GM21360 (cell line): ENCODE data around the gene GPBP1.

Experiments
- ATAC-seq: cut with Tn5 transposase; IDR thresholded peaks from one replicate; pipeline ENCODE4 v1.9.1; 2021; ENCODE audit warnings: mild to moderate bottlenecking, moderate library complexity; ENCODE audit not compliant: unreplicated experiment

GPBP1 gene

GRCh38 chr5:57207007-57207653 is 33.3 kb downstream of the GPBP1 start:
- no peak for ATAC-seq

- ATAC-seq: no peak
Measured at GRCh38 chr5:57207681-57208080, 33.8 kb downstream of the GPBP1 start.

GRCh38 chr5:57209316-57210040 is 35.6 kb downstream of the GPBP1 start:
- ATAC-seq: no peak

- ATAC-seq: no peak
Measured at GRCh38 chr5:57210633-57211032, 36.8 kb downstream of the GPBP1 start.

- ATAC-seq: no peak
Measured at GRCh38 chr5:57211039-57211438, 37.2 kb downstream of the GPBP1 start.

GRCh38 chr5:57215629-57216195 is 41.9 kb downstream of the GPBP1 start:
- ATAC-seq: no peak

- ATAC-seq: no peak
Measured at GRCh38 chr5:57216714-57217113, 42.9 kb downstream of the GPBP1 start.

- ATAC-seq: no peak
Measured at GRCh38 chr5:57219386-57219785, 45.5 kb downstream of the GPBP1 start.

GRCh38 chr5:57221049-57221568 is 47.2 kb downstream of the GPBP1 start:
- ATAC-seq: no peak

GRCh38 chr5:57225553-57225952 is 51.7 kb downstream of the GPBP1 start:
- ATAC-seq: no peak

- ATAC-seq: no peak
Measured at GRCh38 chr5:57229313-57229712, 55.5 kb downstream of the GPBP1 start.

GRCh38 chr5:57231607-57232006 is 57.7 kb downstream of the GPBP1 start:
- ATAC-seq: no peak

- no peak for ATAC-seq
Measured at GRCh38 chr5:57232293-57233033, 58.6 kb downstream of the GPBP1 start.

- ATAC-seq: peak; percentile 60
Measured at GRCh38 chr5:57243286-57244137, 69.7 kb downstream of the GPBP1 start.

- ATAC-seq: no peak
Measured at GRCh38 chr5:57244331-57244730, 70.5 kb downstream of the GPBP1 start.

- ATAC-seq: no peak
Measured at GRCh38 chr5:57246426-57246825, 72.6 kb downstream of the GPBP1 start.

GRCh38 chr5:57247765-57248164 is 73.9 kb downstream of the GPBP1 start:
- ATAC-seq: no peak

- ATAC-seq: no peak
Measured at GRCh38 chr5:57249265-57249874, 75.5 kb downstream of the GPBP1 start.

- no peak for ATAC-seq
Measured at GRCh38 chr5:57258052-57258451, 84.2 kb downstream of the GPBP1 start.

- ATAC-seq: no peak
Measured at GRCh38 chr5:57258943-57259342, 85.1 kb downstream of the GPBP1 start.
